GM18951 (cell line): ENCODE data around the gene CARMIL1.
"Not testable (repeated sequence)": the region's sequence is repeated elsewhere in the genome, so short reads cannot be mapped to it uniquely, and the experiment has no call there.

Source experiments
- POLR2A ChIP-seq: IDR thresholded peaks from 4 replicates; pipeline ENCODE4 v1.6.1; 2011; ENCODE audit warnings: mild to moderate bottlenecking; ENCODE audit not compliant: insufficient read length, insufficient read depth; ENCODE audit errors: extremely low read depth
- in situ Hi-C: fragments of 300-500 bp; cut with MboI; formaldehyde crosslinking; loops from one replicate; pipeline ENCODE4 v1.12.0; 2022; ENCODE audit warnings: low sequenced_read_pairs, mixed read lengths, inconsistent platforms; ENCODE audit not compliant: unreplicated experiment

Gene CARMIL1

DNA sequence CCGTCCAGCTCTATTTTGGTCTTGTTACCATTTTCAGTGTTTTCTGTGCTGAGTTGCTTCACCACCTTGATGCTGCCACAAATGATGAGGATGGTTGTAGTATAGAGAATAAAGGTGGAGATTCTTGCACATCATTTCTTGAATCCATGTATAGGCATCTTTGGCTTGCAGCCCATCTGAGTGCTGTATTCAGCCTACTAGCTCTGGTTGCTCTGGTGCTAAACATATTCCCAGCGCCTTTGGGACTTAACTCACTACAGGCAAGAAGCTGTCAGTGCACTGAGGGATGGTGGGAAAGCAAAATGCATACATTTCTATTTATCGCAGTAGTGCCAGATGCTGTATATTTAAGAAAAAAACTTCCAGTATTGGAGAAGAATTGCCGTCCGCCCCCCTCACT, 86.0 kb downstream of the CARMIL1 start:
- no peak for TF ChIP-seq POLR2A
- in situ Hi-C loops = no loop called here

DNA sequence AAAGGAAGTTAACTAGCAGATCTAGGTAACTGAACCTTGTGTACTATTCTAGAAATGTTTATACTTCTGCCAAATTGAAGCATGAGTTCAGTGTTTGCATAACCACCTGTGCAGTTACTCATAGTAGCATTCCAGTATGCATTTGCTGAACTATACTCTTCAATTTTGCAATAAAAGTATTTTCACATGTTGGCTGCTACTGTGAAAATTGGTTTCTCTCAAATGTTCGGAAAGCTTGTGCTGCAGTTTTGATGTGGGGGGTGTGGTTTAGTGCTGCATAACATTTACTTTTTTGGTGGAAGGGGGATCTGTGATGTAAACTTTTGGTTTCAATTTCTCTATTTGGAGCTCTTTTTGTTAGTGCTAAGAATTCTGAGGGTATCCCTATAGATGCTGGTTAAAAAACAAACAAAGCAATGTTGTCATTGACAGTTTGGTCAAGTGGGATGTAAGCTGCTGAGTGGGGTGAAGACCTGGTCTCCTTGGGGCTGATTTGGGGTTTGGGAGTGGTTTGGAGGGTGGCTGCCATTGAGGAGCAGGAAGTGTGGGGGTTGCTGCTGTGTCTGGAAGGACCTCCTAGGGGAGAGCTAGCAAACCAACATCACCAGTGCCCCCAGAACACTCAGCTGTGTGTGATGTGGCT, 87.8 kb downstream of the CARMIL1 start:
- no peak for TF ChIP-seq POLR2A
- in situ Hi-C loops = no loop called here

GRCh38 chr6:25369036-25369432, 89.9 kb downstream of the CARMIL1 start:
- TF ChIP-seq POLR2A = no peak
- in situ Hi-C loops = no loop called here

GRCh38 chr6:25369433-25370177, 90.4 kb downstream of the CARMIL1 start:
- no peak for TF ChIP-seq POLR2A
- in situ Hi-C loops = no loop called here

DNA sequence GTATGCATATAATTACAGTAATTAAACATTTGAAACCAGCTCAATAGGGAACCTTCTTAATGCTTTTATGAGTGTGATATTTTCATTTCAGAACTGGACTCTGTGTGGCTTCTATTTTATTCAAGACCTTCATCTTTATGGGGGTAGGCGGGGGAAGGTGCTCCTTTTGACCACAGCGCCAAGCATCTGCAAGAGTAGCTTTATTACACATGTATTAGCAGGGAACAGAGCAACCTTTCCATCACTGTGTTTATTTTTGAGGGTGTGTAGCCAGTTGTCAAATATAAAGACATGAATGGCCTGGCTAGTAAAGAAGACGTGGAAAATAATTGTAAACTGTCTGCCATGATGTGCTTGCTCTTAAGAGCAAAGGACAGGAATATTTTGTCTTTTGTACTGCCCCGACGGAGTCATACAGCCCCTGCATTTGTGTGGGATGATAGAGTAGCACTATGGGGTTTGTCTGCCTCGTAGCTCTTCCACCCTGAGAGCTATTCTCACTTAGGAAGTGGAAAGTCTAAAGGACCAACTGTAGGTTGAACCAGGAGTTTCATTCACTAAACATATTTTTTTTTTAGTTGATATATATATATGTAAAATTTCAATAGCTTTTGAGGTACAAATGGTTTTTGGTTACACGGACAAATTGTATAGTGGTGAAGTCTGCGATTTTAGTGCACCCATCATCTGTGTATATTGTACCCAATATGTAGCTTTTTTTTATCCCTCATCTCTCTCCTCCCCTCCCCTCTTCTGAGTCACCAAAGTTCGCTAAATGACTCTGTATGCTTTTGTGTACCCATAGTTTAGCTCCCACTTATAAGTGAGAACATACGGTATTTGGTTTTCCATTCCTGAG, 91.2 kb downstream of the CARMIL1 start:
- in situ Hi-C loops = no loop called here
- TF ChIP-seq POLR2A = no peak

GRCh38 chr6:25371037-25371347, 91.8 kb downstream of the CARMIL1 start:
- no peak for TF ChIP-seq POLR2A
- in situ Hi-C loops = no loop called here

GRCh38 chr6:25375125-25375524, 96.0 kb downstream of the CARMIL1 start:
- no peak for TF ChIP-seq POLR2A
- in situ Hi-C loops = no loop called here

- no peak for TF ChIP-seq POLR2A
Measured at GRCh38 chr6:25377664-25378063, 98.5 kb downstream of the CARMIL1 start.

GRCh38 chr6:25381077-25381476, 101.9 kb downstream of the CARMIL1 start:
- in situ Hi-C loops = no loop called here
- TF ChIP-seq POLR2A = no peak

More at GRCh38 chr6:25377664-25378063, 98.5 kb downstream of the CARMIL1 start:
- in situ Hi-C loops = no loop called here

GRCh38 chr6:25382476-25382875, 103.3 kb downstream of the CARMIL1 start:
- in situ Hi-C loops = not testable (repeated sequence)

GRCh38 chr6:25384234-25384633, 105.1 kb downstream of the CARMIL1 start:
- in situ Hi-C loops = no loop called here
- TF ChIP-seq POLR2A = no peak

GRCh38 chr6:25384967-25385366, 105.8 kb downstream of the CARMIL1 start:
- in situ Hi-C loops = no loop called here

GRCh38 chr6:25387483-25387882, 108.3 kb downstream of the CARMIL1 start:
- in situ Hi-C loops = no loop called here
- no peak for TF ChIP-seq POLR2A

More at GRCh38 chr6:25384967-25385366, 105.8 kb downstream of the CARMIL1 start:
- no peak for TF ChIP-seq POLR2A
